ENCODE measurements around the gene SAA2. TPM values are rescaled to one million over a fixed set of nuclear protein-coding genes. Genes with fewer than 3 reads are reported as not detected.
"Not testable (repeated sequence)": the region's sequence is repeated elsewhere in the genome, so short reads cannot be mapped to it uniquely, and the experiment has no call there.

The SAA2 gene
- total RNA-seq, 2 experiments from 2014 or later: not detected

- no peak overlapping the region for H3K4me3 Mint-ChIP-seq
- CTCF ChIA-PET: interaction anchor here (0.5 to 0.8 kb wide), 2 partner anchors 21 to 333 kb away, joined by 3 to 4 read pairs; no protein-coding TSS in a partner anchor
- H3K27me3 Mint-ChIP-seq: peaks cover 5% of the 10 kb centered on the region
- H3K4me1 Mint-ChIP-seq: peaks cover 36% of the 10 kb centered on the region
- H3K36me3 Mint-ChIP-seq: peaks cover 3% of the 10 kb centered on the region
- H3K9me3 Mint-ChIP-seq (ENCODE audit: low read depth): no peaks in the 10 kb centered on the region
- no peak overlapping the region for H3K27ac Mint-ChIP-seq
- DNase-seq (no peak), ATAC-seq (no peak)
Measured at GRCh38 chr11:18264677-18265555, 16.4 kb upstream of the SAA2 start.

GRCh38 chr11:18264035-18264434, 15.6 kb upstream of the SAA2 start:
- H3K27ac Mint-ChIP-seq: peak overlapping the region; percentile 38
- peak overlapping the region; percentile 17 for H3K4me3 Mint-ChIP-seq
- no peaks in the 10 kb centered on the region for H3K9me3 Mint-ChIP-seq (ENCODE audit: low read depth)
- H3K27me3 Mint-ChIP-seq: peaks cover 11% of the 10 kb centered on the region
- ATAC-seq (no peak), DNase-seq (no peak)
- CTCF ChIA-PET: interaction anchor here (0.5 to 1.0 kb wide), 3 partner anchors 20 to 334 kb away, joined by 3 to 4 read pairs (median 3); no protein-coding TSS in a partner anchor
- peaks cover 36% of the 10 kb centered on the region for H3K4me1 Mint-ChIP-seq
- H3K36me3 Mint-ChIP-seq: peaks cover 3% of the 10 kb centered on the region

- not testable (repeated sequence) for DNase-seq; H3K9me3 Mint-ChIP-seq (ENCODE audit: low read depth); H3K36me3 Mint-ChIP-seq; H3K27ac Mint-ChIP-seq; H3K4me3 Mint-ChIP-seq; ATAC-seq
- CTCF ChIA-PET: interaction anchor here (1.0 kb wide), 1 partner anchor 19 kb away, joined by 3 read pairs; no protein-coding TSS in a partner anchor
- Mint-ChIP-seq H3K4me1 (peaks cover 27% of the 10 kb centered on the region), H3K27me3 (peaks cover 15% of the 10 kb centered on the region)
Measured at GRCh38 chr11:18262681-18263350, 14.3 kb upstream of the SAA2 start.

- H3K27ac Mint-ChIP-seq: no peak overlapping the region
- DNase-seq (no peak), ATAC-seq (no peak)
- peaks cover 3% of the 10 kb centered on the region for H3K36me3 Mint-ChIP-seq
- no peaks in the 10 kb centered on the region for H3K9me3 Mint-ChIP-seq (ENCODE audit: low read depth)
- no peak overlapping the region for H3K4me3 Mint-ChIP-seq
- peaks cover 23% of the 10 kb centered on the region for H3K4me1 Mint-ChIP-seq
- CTCF ChIA-PET: no interaction called here
- H3K27me3 Mint-ChIP-seq: peaks cover 20% of the 10 kb centered on the region
Measured at GRCh38 chr11:18261721-18262120, 13.3 kb upstream of the SAA2 start.

GRCh38 chr11:18259259-18259658, 10.8 kb upstream of the SAA2 start:
- H3K4me3 Mint-ChIP-seq: no peak overlapping the region
- H3K27ac Mint-ChIP-seq: no peak overlapping the region
- no peaks in the 10 kb centered on the region for H3K9me3 Mint-ChIP-seq (ENCODE audit: low read depth)
- peaks cover 3% of the 10 kb centered on the region for H3K36me3 Mint-ChIP-seq
- H3K4me1 Mint-ChIP-seq: peaks cover 10% of the 10 kb centered on the region
- peaks cover 24% of the 10 kb centered on the region for H3K27me3 Mint-ChIP-seq
- ATAC-seq (no peak), DNase-seq (no peak)
- CTCF ChIA-PET: no interaction called here

GRCh38 chr11:18254781-18255361, 6.4 kb upstream of the SAA2 start:
- Mint-ChIP-seq H3K27me3 (peaks cover 19% of the 10 kb centered on the region), H3K36me3 (no peaks in the 10 kb centered on the region), H3K27ac (no peak overlapping the region), H3K9me3 (ENCODE audit: low read depth) (no peaks in the 10 kb centered on the region), H3K4me1 (peaks cover 2% of the 10 kb centered on the region), H3K4me3 (no peak overlapping the region)
- CTCF ChIA-PET: no interaction called here
- no peak for ATAC-seq
- no peak for DNase-seq

GRCh38 chr11:18253778-18254338, 5.4 kb upstream of the SAA2 start:
- peaks cover 4% of the 10 kb centered on the region for H3K4me1 Mint-ChIP-seq
- H3K4me3 Mint-ChIP-seq: no peak overlapping the region
- H3K27me3 Mint-ChIP-seq: peaks cover 12% of the 10 kb centered on the region
- ATAC-seq (no peak), DNase-seq (no peak)
- H3K36me3 Mint-ChIP-seq: no peaks in the 10 kb centered on the region
- H3K27ac Mint-ChIP-seq: no peak overlapping the region
- no peaks in the 10 kb centered on the region for H3K9me3 Mint-ChIP-seq (ENCODE audit: low read depth)
- CTCF ChIA-PET: interaction anchor here (2.5 kb wide), 1 partner anchor 10 kb away, joined by 14 read pairs; no protein-coding TSS in a partner anchor

- Mint-ChIP-seq H3K9me3 (ENCODE audit: low read depth) (no peaks in the 10 kb centered on the region), H3K27me3 (peaks cover 11% of the 10 kb centered on the region), H3K27ac (no peak overlapping the region), H3K4me3 (no peak overlapping the region), H3K4me1 (peaks cover 5% of the 10 kb centered on the region), H3K36me3 (no peaks in the 10 kb centered on the region)
- ATAC-seq (no peak), DNase-seq (no peak)
- CTCF ChIA-PET: interaction anchor here (2.5 kb wide), 1 partner anchor 9 kb away, joined by 14 read pairs; no protein-coding TSS in a partner anchor
Measured at GRCh38 chr11:18253233-18253632, 4.8 kb upstream of the SAA2 start.

- CTCF ChIA-PET; ATAC-seq; DNase-seq; H3K36me3 Mint-ChIP-seq; H3K9me3 Mint-ChIP-seq (ENCODE audit: low read depth): not testable (repeated sequence)
- Mint-ChIP-seq H3K4me1 (peaks cover 41% of the 10 kb centered on the region), H3K27ac (peak overlapping the region; percentile 93), H3K4me3 (peak overlapping the region; percentile 76), H3K27me3 (peaks cover 11% of the 10 kb centered on the region)
Measured at GRCh38 chr11:18247191-18247581, 1.3 kb downstream of the SAA2 start.

- not testable (repeated sequence) for H3K9me3 Mint-ChIP-seq (ENCODE audit: low read depth); H3K36me3 Mint-ChIP-seq
- peak overlapping the region; percentile 93 for H3K27ac Mint-ChIP-seq
- peak overlapping the region; percentile 76 for H3K4me3 Mint-ChIP-seq
- CTCF ChIA-PET: interaction anchor here (0.5 kb wide), 1 partner anchor 308 kb away, joined by 6 read pairs; no protein-coding TSS in a partner anchor
- ATAC-seq (peak; percentile 81), DNase-seq (peak; percentile 71)
- peaks cover 39% of the 10 kb centered on the region for H3K4me1 Mint-ChIP-seq
- peaks cover 13% of the 10 kb centered on the region for H3K27me3 Mint-ChIP-seq
Measured at GRCh38 chr11:18246379-18247190, 1.9 kb downstream of the SAA2 start.

GRCh38 chr11:18245396-18245795, 3.1 kb downstream of the SAA2 start:
- no peak overlapping the region for H3K4me3 Mint-ChIP-seq
- no peaks in the 10 kb centered on the region for H3K36me3 Mint-ChIP-seq
- H3K4me1 Mint-ChIP-seq: peaks cover 39% of the 10 kb centered on the region
- CTCF ChIA-PET: interaction anchor here (0.7 kb wide), 1 partner anchor 76 kb away, joined by 3 read pairs; no protein-coding TSS in a partner anchor
- H3K27ac Mint-ChIP-seq: peak overlapping the region; percentile 15
- no peaks in the 10 kb centered on the region for H3K9me3 Mint-ChIP-seq (ENCODE audit: low read depth)
- peaks cover 22% of the 10 kb centered on the region for H3K27me3 Mint-ChIP-seq
- DNase-seq (no peak), ATAC-seq (no peak)

GRCh38 chr11:18243783-18244362, 4.6 kb downstream of the SAA2 start:
- Mint-ChIP-seq H3K4me3 (no peak overlapping the region), H3K27ac (no peak overlapping the region), H3K36me3 (no peaks in the 10 kb centered on the region), H3K4me1 (peaks cover 37% of the 10 kb centered on the region), H3K27me3 (peaks cover 31% of the 10 kb centered on the region), H3K9me3 (ENCODE audit: low read depth) (no peaks in the 10 kb centered on the region)
- DNase-seq (peak; percentile 82), ATAC-seq (peak; percentile 28)
- CTCF ChIA-PET: interaction anchor here (0.6 to 2.4 kb wide), 66 partner anchors 9 to 531 kb away, joined by 3 to 36 read pairs (median 4); partner anchors contain the start of genes GTF2H1, HPS5, LDHA and SAAL1

All from activated CD8-positive, alpha-beta memory T cell treated with anti-CD3 and anti-CD28 coated beads, Interleukin-2, amount 10 ng/mL, durations not matched to agents 7 days and 5 days (primary cell).